Measurements from ENCODE around the gene PEBP1. TPM values are rescaled to one million over a fixed set of nuclear protein-coding genes. Genes with fewer than 3 reads are reported as not detected.

Gene PEBP1
- total and polyA plus RNA-seq, 11 donors, result 295 to 751 (median 420) TPM

DNA sequence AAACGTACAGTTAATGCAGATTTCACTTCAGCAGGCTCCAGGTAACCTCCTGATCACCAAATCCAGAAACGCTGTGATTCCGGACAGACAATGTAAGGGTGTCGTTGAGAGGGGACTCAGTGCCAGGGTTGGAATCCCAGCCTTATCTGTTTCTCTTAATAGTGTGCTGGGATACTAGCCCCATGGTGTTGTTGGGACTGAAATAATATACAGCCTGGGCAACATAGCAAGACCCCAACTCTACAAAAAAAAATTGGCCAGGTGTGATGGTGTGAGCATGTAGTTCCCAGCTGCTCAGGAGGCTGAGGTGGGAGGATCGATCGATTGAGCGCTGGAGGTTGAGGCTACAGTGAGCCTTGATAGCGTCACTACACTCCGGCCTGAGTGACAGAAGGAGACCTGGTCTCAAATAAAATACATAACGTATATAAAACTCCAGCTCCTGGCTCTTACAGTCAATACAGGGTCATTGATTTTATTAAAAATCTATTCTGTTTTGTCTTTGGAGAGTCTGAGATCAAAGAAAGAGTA, 1.3 kb downstream of the PEBP1 start:
- DNase-seq (no peak), ATAC-seq (no peak)
- H3K4me1 ChIP-seq, result peaks cover 0 to 36% (median 16%) of the 10 kb centered on the region in 12 donors

DNA sequence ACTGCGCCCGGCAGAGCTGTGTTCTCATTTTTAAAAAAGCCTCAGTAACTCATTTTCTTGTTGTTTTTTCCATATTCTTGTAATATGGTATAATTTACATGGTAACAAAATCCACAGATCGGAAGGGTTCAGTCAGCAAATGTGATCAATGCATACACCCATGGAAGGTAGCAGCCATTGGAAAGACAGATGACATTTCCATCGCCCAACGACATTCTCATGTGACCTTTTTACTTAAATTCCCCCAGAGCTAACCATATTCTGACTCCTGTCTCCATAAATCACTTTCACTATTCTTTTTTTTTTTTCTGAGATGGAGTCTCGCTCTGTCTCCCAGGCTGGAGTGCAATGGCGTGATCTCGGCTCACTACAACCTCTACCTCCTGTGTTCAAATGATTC, 4.9 kb downstream of the PEBP1 start:
- no peak overlapping the region for H3K27ac ChIP-seq
- no peaks in the 10 kb centered on the region for H3K27me3 ChIP-seq
- H3K9me3 ChIP-seq, result no peaks in the 10 kb centered on the region
- no peak overlapping the region for H3K4me3 ChIP-seq
- intact Hi-C loops (cut with DNase I), result no loop called here
- TF ChIP-seq, protein P1, sequence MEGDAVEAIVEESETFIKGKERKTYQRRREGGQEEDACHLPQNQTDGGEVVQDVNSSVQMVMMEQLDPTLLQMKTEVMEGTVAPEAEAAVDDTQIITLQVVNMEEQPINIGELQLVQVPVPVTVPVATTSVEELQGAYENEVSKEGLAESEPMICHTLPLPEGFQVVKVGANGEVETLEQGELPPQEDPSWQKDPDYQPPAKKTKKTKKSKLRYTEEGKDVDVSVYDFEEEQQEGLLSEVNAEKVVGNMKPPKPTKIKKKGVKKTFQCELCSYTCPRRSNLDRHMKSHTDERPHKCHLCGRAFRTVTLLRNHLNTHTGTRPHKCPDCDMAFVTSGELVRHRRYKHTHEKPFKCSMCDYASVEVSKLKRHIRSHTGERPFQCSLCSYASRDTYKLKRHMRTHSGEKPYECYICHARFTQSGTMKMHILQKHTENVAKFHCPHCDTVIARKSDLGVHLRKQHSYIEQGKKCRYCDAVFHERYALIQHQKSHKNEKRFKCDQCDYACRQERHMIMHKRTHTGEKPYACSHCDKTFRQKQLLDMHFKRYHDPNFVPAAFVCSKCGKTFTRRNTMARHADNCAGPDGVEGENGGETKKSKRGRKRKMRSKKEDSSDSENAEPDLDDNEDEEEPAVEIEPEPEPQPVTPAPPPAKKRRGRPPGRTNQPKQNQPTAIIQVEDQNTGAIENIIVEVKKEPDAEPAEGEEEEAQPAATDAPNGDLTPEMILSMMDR (IDR thresholded peaks at IDR 0.05), result no peak
- no peak for TF ChIP-seq POLR2A (IDR thresholded peaks at IDR 0.05)
- peaks cover 0 to 82% (median 75%) of the 10 kb centered on the region in 9 donors for H3K36me3 ChIP-seq
- peaks cover 0 to 34% (median 16%) of the 10 kb centered on the region in 12 donors for H3K4me1 ChIP-seq
- ATAC-seq (no peak), DNase-seq (no peak)
- WGBS, 4 donors, result 96 to 98% (median 96%) methylated on average over 8 of the region's 8 CpGs

More for the DNA sequence above, 1.3 kb downstream of the PEBP1 start:
- 69 to 80% (median 74%) methylated on average over 10 of the region's 10 CpGs for WGBS, 4 donors
- Histone ChIP-seq H3K36me3 (peaks cover 0 to 46% (median 42%) of the 10 kb centered on the region in 9 donors), H3K9me3 (no peaks in the 10 kb centered on the region), H3K27ac (peak overlapping the region in 11 of 12 donors; percentile 77 to 92 (median 86)), H3K27me3 (no peaks in the 10 kb centered on the region), H3K4me3 (peak overlapping the region in 11 of 12 donors; percentile 69 to 98 (median 85))
- intact Hi-C loops (cut with DNase I), result loop anchor here in 3 of 10 donors (5.0 to 10.0 kb wide), 3 partner anchors 45 to 262 kb away; partner anchors contain the start of gene TAOK3 (in 1 of the 3)
- TF ChIP-seq, protein P1 (IDR thresholded peaks at IDR 0.05), result no peak
- no peak for TF ChIP-seq POLR2A (IDR thresholded peaks at IDR 0.05)

DNA sequence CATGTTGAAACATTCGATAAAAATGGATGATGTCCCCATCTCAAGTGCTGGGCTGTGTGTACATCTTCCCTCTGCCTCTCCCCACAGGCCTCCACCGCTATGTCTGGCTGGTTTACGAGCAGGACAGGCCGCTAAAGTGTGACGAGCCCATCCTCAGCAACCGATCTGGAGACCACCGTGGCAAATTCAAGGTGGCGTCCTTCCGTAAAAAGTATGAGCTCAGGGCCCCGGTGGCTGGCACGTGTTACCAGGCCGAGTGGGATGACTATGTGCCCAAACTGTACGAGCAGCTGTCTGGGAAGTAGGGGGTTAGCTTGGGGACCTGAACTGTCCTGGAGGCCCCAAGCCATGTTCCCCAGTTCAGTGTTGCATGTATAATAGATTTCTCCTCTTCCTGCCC, 8.6 kb downstream of the PEBP1 start:
- H3K9me3 ChIP-seq, result no peaks in the 10 kb centered on the region
- TF ChIP-seq, protein P1 (IDR thresholded peaks at IDR 0.05), result no peak
- TF ChIP-seq POLR2A (IDR thresholded peaks at IDR 0.05), result no peak
- ATAC-seq (no peak), DNase-seq (no peak)
- H3K27ac ChIP-seq, result no peak overlapping the region
- H3K4me3 ChIP-seq, result no peak overlapping the region
- no peaks in the 10 kb centered on the region for H3K27me3 ChIP-seq
- 93 to 97% (median 95%) methylated on average over 12 to 13 of the region's 13 CpGs for WGBS, 4 donors
- peaks cover 0 to 24% (median 4%) of the 10 kb centered on the region in 12 donors for H3K4me1 ChIP-seq
- H3K36me3 ChIP-seq, result peaks cover 0 to 97% (median 79%) of the 10 kb centered on the region in 9 donors
- intact Hi-C loops (cut with DNase I), result no loop called here

DNA sequence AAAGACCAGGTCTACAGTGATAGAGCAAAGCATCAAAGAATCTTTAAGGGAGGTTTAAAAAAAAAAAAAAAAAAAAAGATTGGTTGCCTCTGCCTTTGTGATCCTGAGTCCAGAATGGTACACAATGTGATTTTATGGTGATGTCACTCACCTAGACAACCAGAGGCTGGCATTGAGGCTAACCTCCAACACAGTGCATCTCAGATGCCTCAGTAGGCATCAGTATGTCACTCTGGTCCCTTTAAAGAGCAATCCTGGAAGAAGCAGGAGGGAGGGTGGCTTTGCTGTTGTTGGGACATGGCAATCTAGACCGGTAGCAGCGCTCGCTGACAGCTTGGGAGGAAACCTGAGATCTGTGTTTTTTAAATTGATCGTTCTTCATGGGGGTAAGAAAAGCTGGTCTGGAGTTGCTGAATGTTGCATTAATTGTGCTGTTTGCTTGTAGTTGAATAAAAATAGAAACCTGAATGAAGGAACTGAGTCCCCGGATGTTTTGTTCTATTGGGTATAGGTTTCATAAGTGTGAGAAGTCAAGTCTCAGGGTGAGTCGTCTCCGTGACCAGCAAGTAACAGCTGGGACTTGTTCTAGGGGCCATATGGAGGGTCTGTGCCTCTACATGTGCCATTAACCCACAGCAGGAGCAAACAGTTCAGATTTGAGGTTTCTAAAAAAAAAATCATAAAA, 9.3 kb downstream of the PEBP1 start:
- WGBS, 4 donors, result 87 to 91% (median 88%) methylated on average over 7 of the region's 7 CpGs
- peaks cover 0 to 97% (median 79%) of the 10 kb centered on the region in 9 donors for H3K36me3 ChIP-seq
- H3K4me3 ChIP-seq, result no peak overlapping the region
- no peak for TF ChIP-seq POLR2A (IDR thresholded peaks at IDR 0.05)
- TF ChIP-seq, protein P1 (IDR thresholded peaks at IDR 0.05), result no peak
- ATAC-seq, result no peak
- peaks cover 0 to 19% (median 0%) of the 10 kb centered on the region in 12 donors for H3K4me1 ChIP-seq
- H3K27ac ChIP-seq, result no peak overlapping the region
- intact Hi-C loops (cut with DNase I), result no loop called here
- H3K9me3 ChIP-seq, result no peaks in the 10 kb centered on the region
- no peaks in the 10 kb centered on the region for H3K27me3 ChIP-seq
- DNase-seq, result no peak
